HepG2 (cell line): ENCODE measurements around the gene RASSF8. TPM values are rescaled to one million over a fixed set of nuclear protein-coding genes. Genes with fewer than 3 reads are reported as not detected.

Source experiments
- ARID2 ChIP-seq: sonication (generic); formaldehyde crosslinking; IDR thresholded peaks from 2 replicates; pipeline ENCODE4 v1.8.1; 2022; ENCODE audit warnings: mild to moderate bottlenecking, missing genetic modification reagents, borderline replicate concordance
- BHLHE40 ChIP-seq: IDR thresholded peaks from 2 replicates; pipeline ENCODE4 v1.6.1; 2011; ENCODE audit warnings: low read length, improper control_type of control experiment
- HMG20B ChIP-seq: conservative IDR thresholded peaks from 2 replicates; pipeline ENCODE4 v1.6.1; 2016; ENCODE audit warnings: missing genetic modification reagents, missing compliant biosample characterization
- PCBP2 ChIP-seq: fragments of 200-400 bp; formaldehyde crosslinking; optimal IDR thresholded peaks from 2 replicates; pipeline ENCODE3; 2018; ENCODE audit warnings: low read length, low read depth; ENCODE audit not compliant: poor library complexity, severe bottlenecking
- PHF5A ChIP-seq: IDR thresholded peaks from one replicate; pipeline ENCODE4 v1.6.1; 2018; ENCODE audit warnings: low read depth, missing genetic modification reagents; ENCODE audit not compliant: unreplicated experiment
- POGZ ChIP-seq: sonication (generic); formaldehyde crosslinking; IDR thresholded peaks from 2 replicates; pipeline ENCODE4 v1.4.0; 2020; ENCODE audit warnings: mild to moderate bottlenecking, missing genetic modification reagents
- SIN3A ChIP-seq: IDR thresholded peaks from 2 replicates; pipeline ENCODE4 v1.6.1; 2011; ENCODE audit warnings: low read depth, mild to moderate bottlenecking, control low read depth, low read length, borderline replicate concordance
- SMARCC2 ChIP-seq: fragments of 450-650 bp; IDR thresholded peaks from 2 replicates; pipeline ENCODE4 v1.6.1; 2017; ENCODE audit warnings: antibody characterized with exemption, mild to moderate bottlenecking
- YEATS4 ChIP-seq: sonication (generic); formaldehyde crosslinking; IDR thresholded peaks from 2 replicates; pipeline ENCODE4 v1.4.0; 2020; ENCODE audit warnings: missing genetic modification reagents, borderline replicate concordance
- ZBTB25 ChIP-seq: IDR thresholded peaks from 2 replicates; pipeline ENCODE4 v1.6.1; 2018; ENCODE audit warnings: missing genetic modification reagents
- ZBTB7B ChIP-seq: sonication (generic); formaldehyde crosslinking; IDR thresholded peaks from 2 replicates; pipeline ENCODE4 v1.4.0; 2020; ENCODE audit warnings: missing genetic modification reagents
- ZC3H4 ChIP-seq: sonication (generic); formaldehyde crosslinking; IDR thresholded peaks from 2 replicates; pipeline ENCODE4 v1.4.0; 2020; ENCODE audit warnings: missing genetic modification reagents, borderline replicate concordance
- ZFY ChIP-seq: sonication (generic); formaldehyde crosslinking; IDR thresholded peaks from 2 replicates; pipeline ENCODE4 v1.4.0; 2020; ENCODE audit warnings: missing genetic modification reagents
- ZNF3 ChIP-seq: IDR thresholded peaks from 2 replicates; pipeline ENCODE4 v1.7.0; 2017; ENCODE audit warnings: inconsistent platforms
- ZNF556 ChIP-seq: sonication (generic); formaldehyde crosslinking; IDR thresholded peaks from 2 replicates; pipeline ENCODE4 v1.4.0; 2020; ENCODE audit warnings: mild to moderate bottlenecking, missing genetic modification reagents, borderline replicate concordance
- ZNF572 ChIP-seq: sonication (generic); formaldehyde crosslinking; IDR thresholded peaks from 2 replicates; pipeline ENCODE4 v1.5.1; 2020; ENCODE audit warnings: mild to moderate bottlenecking, missing genetic modification reagents
- ZNF674 ChIP-seq: sonication (generic); formaldehyde crosslinking; IDR thresholded peaks from 2 replicates; pipeline ENCODE4 v1.5.0; 2020; ENCODE audit warnings: low read depth, mild to moderate bottlenecking, missing genetic modification reagents
- polyA plus RNA-seq, 8 experiments: library from polyadenylated mRNA; depleted of rRNA in 3 of 8; stranded (reverse) in 7 of 8; unstranded in 1 of 8; fragments of >200 nt; fragmentation: Illumina TruSeq in 4 of 8; extraction: Trizol in 4 of 8; gene quantifications; 2 replicates each; pipeline versions ENCODE4 v1.2.1 to v1.2.3, GENCODE V29; 2011 to 2016; ENCODE audit warnings: low read depth in 4 of 8, missing spikeins in 1 of 8, mixed read lengths in 1 of 8; ENCODE audit not compliant: insufficient read depth in 1 of 8
- total RNA-seq, 5 experiments: library from RNA; depleted of rRNA; stranded (reverse); fragments of >200 nt; fragmentation: Illumina TruSeq; extraction: Trizol; gene quantifications; 2 replicates each; pipeline ENCODE4 v1.2.3, GENCODE V29; 2016; ENCODE audit warnings: low read depth in 1 of 5
- TF ChIP-seq, protein P1 (sequence below): sonication (generic); formaldehyde crosslinking; IDR thresholded peaks from 2 replicates; pipeline ENCODE4 v1.4.0; 2020; ENCODE audit warnings: low read depth, mild to moderate bottlenecking, missing genetic modification reagents
- TF ChIP-seq, protein P2 (sequence below): sonication (generic); formaldehyde crosslinking; IDR thresholded peaks from 2 replicates; pipeline ENCODE4 v1.4.0; 2020; ENCODE audit warnings: mild to moderate bottlenecking, missing genetic modification reagents
- TF ChIP-seq, protein P3 (sequence below): sonication (generic); formaldehyde crosslinking; IDR thresholded peaks from 2 replicates; pipeline ENCODE4 v1.4.0; 2020; ENCODE audit warnings: missing genetic modification reagents, borderline replicate concordance
- TF ChIP-seq, protein P4 (sequence below): sonication (generic); formaldehyde crosslinking; IDR thresholded peaks from 2 replicates; pipeline ENCODE4 v1.4.0; 2020; ENCODE audit warnings: mild to moderate bottlenecking, missing genetic modification reagents
- TF ChIP-seq, protein P5 (sequence below): sonication (generic); formaldehyde crosslinking; IDR thresholded peaks from 2 replicates; pipeline ENCODE4 v1.4.0; 2020; ENCODE audit warnings: missing genetic modification reagents, borderline replicate concordance

The RASSF8 gene
- total and polyA plus RNA-seq, 2 of the 13 experiments (the other 11 are each of a cell fraction or from before 2014, with no cell fraction given): 0.82 to 9.2 TPM

DNA sequence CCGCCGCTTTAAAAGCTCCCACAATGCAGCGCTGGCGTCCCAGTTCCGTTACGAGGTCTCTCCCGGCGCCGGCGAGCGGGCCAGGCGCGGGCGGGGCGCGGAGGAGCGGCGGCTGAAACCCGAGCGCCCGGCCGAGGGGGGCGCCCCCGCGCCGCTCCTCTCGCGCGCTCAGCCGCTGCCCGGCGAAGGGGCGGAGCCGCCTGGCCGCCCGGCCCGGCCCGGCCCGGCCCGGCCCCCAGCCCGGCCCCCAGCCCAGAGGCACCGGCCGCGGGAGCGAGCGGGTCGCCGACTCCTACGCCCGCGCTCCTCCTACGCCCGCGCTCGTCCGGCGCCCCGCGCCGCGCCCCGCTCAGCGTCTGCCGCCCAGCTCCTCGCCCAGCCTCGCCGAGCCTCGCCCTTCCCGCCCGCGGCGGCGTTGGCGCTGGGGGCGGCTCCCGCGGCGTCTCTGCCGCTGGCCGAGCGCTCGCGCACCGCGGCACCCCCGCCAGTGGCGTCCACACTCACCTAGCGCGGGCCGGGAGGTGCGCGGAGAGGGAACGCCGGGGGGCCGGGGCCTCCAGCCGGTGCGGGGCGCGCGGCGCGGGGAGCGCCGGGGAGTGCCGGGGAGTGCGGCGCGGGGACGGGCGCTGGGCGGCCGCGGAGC, at the start of gene RASSF8 (continued):
- TF ChIP-seq ZNF674 (CRISPR knock-in tag) (no peak), ZBTB25 (CRISPR knock-in tag) (peak; percentile 85; the same call in 1 of the 2 replicates), BHLHE40 (no peak), SMARCC2 (no peak), ZNF572 (CRISPR knock-in tag) (no peak), PHF5A (CRISPR knock-in tag) (no peak), ARID2 (CRISPR knock-in tag) (no peak), ZFY (CRISPR knock-in tag) (peak; percentile 44; the same call in 1 of the 2 replicates), HMG20B (CRISPR knock-in tag) (no peak), POGZ (CRISPR knock-in tag) (no peak), SIN3A (peak; percentile 25; the same call in 1 of the 2 replicates), ZBTB7B (CRISPR knock-in tag) (peak; percentile 75; the same call in 1 of the 2 replicates), ZNF3 (no peak), YEATS4 (CRISPR knock-in tag) (peak; percentile 45; the same call in 1 of the 2 replicates), ZC3H4 (CRISPR knock-in tag) (no peak), PCBP2 (no peak), ZNF556 (no peak)
- TF ChIP-seq, protein P1, sequence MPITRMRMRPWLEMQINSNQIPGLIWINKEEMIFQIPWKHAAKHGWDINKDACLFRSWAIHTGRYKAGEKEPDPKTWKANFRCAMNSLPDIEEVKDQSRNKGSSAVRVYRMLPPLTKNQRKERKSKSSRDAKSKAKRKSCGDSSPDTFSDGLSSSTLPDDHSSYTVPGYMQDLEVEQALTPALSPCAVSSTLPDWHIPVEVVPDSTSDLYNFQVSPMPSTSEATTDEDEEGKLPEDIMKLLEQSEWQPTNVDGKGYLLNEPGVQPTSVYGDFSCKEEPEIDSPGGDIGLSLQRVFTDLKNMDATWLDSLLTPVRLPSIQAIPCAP (CRISPR knock-in tag): no peak
- TF ChIP-seq, protein P2, sequence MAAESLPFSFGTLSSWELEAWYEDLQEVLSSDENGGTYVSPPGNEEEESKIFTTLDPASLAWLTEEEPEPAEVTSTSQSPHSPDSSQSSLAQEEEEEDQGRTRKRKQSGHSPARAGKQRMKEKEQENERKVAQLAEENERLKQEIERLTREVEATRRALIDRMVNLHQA (CRISPR knock-in tag): no peak
- TF ChIP-seq, protein P3, sequence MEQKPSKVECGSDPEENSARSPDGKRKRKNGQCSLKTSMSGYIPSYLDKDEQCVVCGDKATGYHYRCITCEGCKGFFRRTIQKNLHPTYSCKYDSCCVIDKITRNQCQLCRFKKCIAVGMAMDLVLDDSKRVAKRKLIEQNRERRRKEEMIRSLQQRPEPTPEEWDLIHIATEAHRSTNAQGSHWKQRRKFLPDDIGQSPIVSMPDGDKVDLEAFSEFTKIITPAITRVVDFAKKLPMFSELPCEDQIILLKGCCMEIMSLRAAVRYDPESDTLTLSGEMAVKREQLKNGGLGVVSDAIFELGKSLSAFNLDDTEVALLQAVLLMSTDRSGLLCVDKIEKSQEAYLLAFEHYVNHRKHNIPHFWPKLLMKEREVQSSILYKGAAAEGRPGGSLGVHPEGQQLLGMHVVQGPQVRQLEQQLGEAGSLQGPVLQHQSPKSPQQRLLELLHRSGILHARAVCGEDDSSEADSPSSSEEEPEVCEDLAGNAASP (CRISPR knock-in tag): no peak
- TF ChIP-seq, protein P4, sequence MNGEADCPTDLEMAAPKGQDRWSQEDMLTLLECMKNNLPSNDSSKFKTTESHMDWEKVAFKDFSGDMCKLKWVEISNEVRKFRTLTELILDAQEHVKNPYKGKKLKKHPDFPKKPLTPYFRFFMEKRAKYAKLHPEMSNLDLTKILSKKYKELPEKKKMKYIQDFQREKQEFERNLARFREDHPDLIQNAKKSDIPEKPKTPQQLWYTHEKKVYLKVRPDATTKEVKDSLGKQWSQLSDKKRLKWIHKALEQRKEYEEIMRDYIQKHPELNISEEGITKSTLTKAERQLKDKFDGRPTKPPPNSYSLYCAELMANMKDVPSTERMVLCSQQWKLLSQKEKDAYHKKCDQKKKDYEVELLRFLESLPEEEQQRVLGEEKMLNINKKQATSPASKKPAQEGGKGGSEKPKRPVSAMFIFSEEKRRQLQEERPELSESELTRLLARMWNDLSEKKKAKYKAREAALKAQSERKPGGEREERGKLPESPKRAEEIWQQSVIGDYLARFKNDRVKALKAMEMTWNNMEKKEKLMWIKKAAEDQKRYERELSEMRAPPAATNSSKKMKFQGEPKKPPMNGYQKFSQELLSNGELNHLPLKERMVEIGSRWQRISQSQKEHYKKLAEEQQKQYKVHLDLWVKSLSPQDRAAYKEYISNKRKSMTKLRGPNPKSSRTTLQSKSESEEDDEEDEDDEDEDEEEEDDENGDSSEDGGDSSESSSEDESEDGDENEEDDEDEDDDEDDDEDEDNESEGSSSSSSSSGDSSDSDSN (CRISPR knock-in tag): peak; percentile 4; the same call in 1 of the 2 replicates
- TF ChIP-seq, protein P5, sequence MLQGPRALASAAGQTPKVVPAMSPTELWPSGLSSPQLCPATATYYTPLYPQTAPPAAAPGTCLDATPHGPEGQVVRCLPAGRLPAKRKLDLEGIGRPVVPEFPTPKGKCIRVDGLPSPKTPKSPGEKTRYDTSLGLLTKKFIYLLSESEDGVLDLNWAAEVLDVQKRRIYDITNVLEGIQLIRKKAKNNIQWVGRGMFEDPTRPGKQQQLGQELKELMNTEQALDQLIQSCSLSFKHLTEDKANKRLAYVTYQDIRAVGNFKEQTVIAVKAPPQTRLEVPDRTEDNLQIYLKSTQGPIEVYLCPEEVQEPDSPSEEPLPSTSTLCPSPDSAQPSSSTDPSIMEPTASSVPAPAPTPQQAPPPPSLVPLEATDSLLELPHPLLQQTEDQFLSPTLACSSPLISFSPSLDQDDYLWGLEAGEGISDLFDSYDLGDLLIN (CRISPR knock-in tag): no peak
